ENCODE data around the gene KCNAB1. TPM values are rescaled to one million over a fixed set of nuclear protein-coding genes. Genes with fewer than 3 reads are reported as not detected.

The KCNAB1 gene
- total RNA-seq, 1 donor from 2014 or later, result 3.9 TPM

- no peak for DNase-seq (ENCODE audit: extremely low spot score in 2 of 2)
- Histone ChIP-seq H3K27ac (no peak overlapping the region), H3K36me3 (no peaks in the 10 kb centered on the region), H3K9me3 (no peaks in the 10 kb centered on the region), H3K4me1 (no peaks in the 10 kb centered on the region), H3K27me3 (no peaks in the 10 kb centered on the region), H3K4me3 (no peak overlapping the region)
- TF ChIP-seq POLR2AphosphoS5 (IDR thresholded peaks at IDR 0.05; ENCODE audit: insufficient read depth in 1 of 2, low read depth in 1 of 2) (no peak), CTCF (IDR thresholded peaks at IDR 0.05) (no peak), POLR2A (IDR thresholded peaks at IDR 0.05) (no peak)
- intact Hi-C loops (cut with DNase I), result no loop called here
Measured at GRCh38 chr3:156472150-156472549, 351.8 kb downstream of the KCNAB1 start.

GRCh38 chr3:156472684-156473083 is 352.3 kb downstream of the KCNAB1 start:
- TF ChIP-seq CTCF (IDR thresholded peaks at IDR 0.05) (no peak), POLR2AphosphoS5 (IDR thresholded peaks at IDR 0.05; ENCODE audit: insufficient read depth in 1 of 2, low read depth in 1 of 2) (no peak), POLR2A (IDR thresholded peaks at IDR 0.05) (no peak)
- Histone ChIP-seq H3K4me1 (no peaks in the 10 kb centered on the region), H3K9me3 (no peaks in the 10 kb centered on the region), H3K4me3 (no peak overlapping the region), H3K27me3 (no peaks in the 10 kb centered on the region), H3K36me3 (no peaks in the 10 kb centered on the region), H3K27ac (no peak overlapping the region)
- DNase-seq (ENCODE audit: extremely low spot score in 2 of 2), result no peak
- intact Hi-C loops (cut with DNase I), result no loop called here

GRCh38 chr3:156473341-156473740 is 353.0 kb downstream of the KCNAB1 start:
- Histone ChIP-seq H3K36me3 (no peaks in the 10 kb centered on the region), H3K4me1 (no peaks in the 10 kb centered on the region), H3K9me3 (no peaks in the 10 kb centered on the region), H3K4me3 (no peak overlapping the region), H3K27ac (no peak overlapping the region), H3K27me3 (no peaks in the 10 kb centered on the region)
- TF ChIP-seq POLR2A (IDR thresholded peaks at IDR 0.05) (no peak), POLR2AphosphoS5 (IDR thresholded peaks at IDR 0.05; ENCODE audit: insufficient read depth in 1 of 2, low read depth in 1 of 2) (no peak), CTCF (IDR thresholded peaks at IDR 0.05) (no peak)
- intact Hi-C loops (cut with DNase I), result no loop called here
- DNase-seq (ENCODE audit: extremely low spot score in 2 of 2), result no peak

- no peaks in the 10 kb centered on the region for H3K4me1 ChIP-seq
- H3K4me3 ChIP-seq, result no peak overlapping the region
- H3K9me3 ChIP-seq, result no peaks in the 10 kb centered on the region
- no peak overlapping the region for H3K27ac ChIP-seq
- intact Hi-C loops (cut with DNase I), result no loop called here
- no peaks in the 10 kb centered on the region for H3K27me3 ChIP-seq
- DNase-seq (ENCODE audit: extremely low spot score in 2 of 2), result no peak
- TF ChIP-seq POLR2A (IDR thresholded peaks at IDR 0.05) (no peak), CTCF (IDR thresholded peaks at IDR 0.05) (no peak), POLR2AphosphoS5 (IDR thresholded peaks at IDR 0.05; ENCODE audit: insufficient read depth in 1 of 2, low read depth in 1 of 2) (no peak)
- no peaks in the 10 kb centered on the region for H3K36me3 ChIP-seq
Measured at GRCh38 chr3:156474560-156475389, 354.4 kb downstream of the KCNAB1 start.

GRCh38 chr3:156477323-156477722 is 356.9 kb downstream of the KCNAB1 start:
- H3K27me3 ChIP-seq, result no peaks in the 10 kb centered on the region
- H3K9me3 ChIP-seq, result no peaks in the 10 kb centered on the region
- no peaks in the 10 kb centered on the region for H3K4me1 ChIP-seq
- no peak overlapping the region for H3K27ac ChIP-seq
- TF ChIP-seq CTCF (IDR thresholded peaks at IDR 0.05), result no peak
- no peak for TF ChIP-seq POLR2AphosphoS5 (IDR thresholded peaks at IDR 0.05; ENCODE audit: insufficient read depth in 1 of 2, low read depth in 1 of 2)
- TF ChIP-seq POLR2A (IDR thresholded peaks at IDR 0.05), result no peak
- no peak overlapping the region for H3K4me3 ChIP-seq
- intact Hi-C loops (cut with DNase I), result no loop called here
- DNase-seq (ENCODE audit: extremely low spot score in 2 of 2), result no peak
- no peaks in the 10 kb centered on the region for H3K36me3 ChIP-seq
